Skeletal muscle tissue (tissue), 4 donors: Measurements from ENCODE around the gene GLIS1. TPM values are rescaled to one million over a fixed set of nuclear protein-coding genes. Genes with fewer than 3 reads are reported as not detected.
"Not testable (repeated sequence)": the region's sequence is repeated elsewhere in the genome, so short reads cannot be mapped to it uniquely, and the experiment has no call there.

Experiments
- H3K27ac ChIP-seq: one replicate; pipeline ENCODE4 v1.7.0; 2013; ENCODE audit warnings: mild to moderate bottlenecking, low read depth, low read length, inconsistent platforms
- H3K27me3 ChIP-seq, 3 donors: one replicate each; pipeline ENCODE4 v1.7.0; 2013; ENCODE audit warnings: low read length in 3 of 3; ENCODE audit not compliant: control insufficient read depth in 3 of 3, insufficient read depth in 3 of 3
- H3K36me3 ChIP-seq, 3 donors: one replicate each; pipeline ENCODE4 v1.7.0; 2013; ENCODE audit warnings: low read length in 3 of 3; ENCODE audit not compliant: control insufficient read depth in 3 of 3, insufficient read depth in 3 of 3
- H3K4me1 ChIP-seq, 3 donors: one replicate each; pipeline ENCODE4 v1.7.0; 2013; ENCODE audit warnings: low read length in 3 of 3, mild to moderate bottlenecking in 3 of 3; ENCODE audit not compliant: control insufficient read depth in 3 of 3, insufficient read depth in 3 of 3
- H3K4me3 ChIP-seq, 3 donors: one replicate each; pipeline ENCODE4 v1.7.0; 2013; ENCODE audit warnings: low read length in 3 of 3
- H3K9ac ChIP-seq, 3 donors: one replicate each; pipeline ENCODE4 v1.7.0; 2013; ENCODE audit warnings: low read length in 3 of 3, mild to moderate bottlenecking in 3 of 3, moderate library complexity in 2 of 3, low read depth in 1 of 3
- H3K9me3 ChIP-seq, 3 donors: one replicate each; pipeline ENCODE4 v1.7.0; 2013; ENCODE audit warnings: low read length in 3 of 3; ENCODE audit not compliant: control insufficient read depth in 3 of 3
- total RNA-seq: library from RNA; depleted of rRNA; stranded (reverse); fragments of >200 nt; gene quantifications from one replicate; pipeline ENCODE4 v1.2.3, GENCODE V29; 2014
- donor health status: Osteomylitis.

The GLIS1 gene
- total RNA-seq, 1 donor from 2014 or later: not detected

DNA sequence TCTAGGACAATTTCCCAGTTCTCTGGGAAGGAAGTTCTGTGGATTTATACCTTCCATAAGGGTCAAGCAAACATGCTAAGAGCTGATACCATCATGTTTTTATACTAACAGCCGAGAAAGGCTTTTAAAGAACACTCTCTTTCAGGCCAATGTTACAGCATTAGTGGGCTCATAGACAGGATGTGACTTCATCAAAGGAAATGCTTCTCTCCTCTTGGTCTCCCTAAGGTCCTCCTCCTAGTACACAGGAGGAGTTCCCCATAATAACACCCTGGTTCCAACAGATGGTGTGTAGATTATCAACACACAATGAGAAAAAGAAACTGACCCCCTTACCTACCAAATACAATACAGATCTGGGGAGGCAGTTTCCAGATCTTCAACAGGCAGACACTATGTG is 26.7 kb upstream of the GLIS1 start:
- Histone ChIP-seq H3K4me3 (no peak overlapping the region), H3K9ac (no peak overlapping the region), H3K9me3 (no peaks in the 10 kb centered on the region), H3K4me1 (peaks cover 0 to 8% (median 0%) of the 10 kb centered on the region in 3 donors), H3K36me3 (peaks cover 0 to 2% (median 0%) of the 10 kb centered on the region in 3 donors), H3K27me3 (no peaks in the 10 kb centered on the region), H3K27ac (no peak overlapping the region)

DNA sequence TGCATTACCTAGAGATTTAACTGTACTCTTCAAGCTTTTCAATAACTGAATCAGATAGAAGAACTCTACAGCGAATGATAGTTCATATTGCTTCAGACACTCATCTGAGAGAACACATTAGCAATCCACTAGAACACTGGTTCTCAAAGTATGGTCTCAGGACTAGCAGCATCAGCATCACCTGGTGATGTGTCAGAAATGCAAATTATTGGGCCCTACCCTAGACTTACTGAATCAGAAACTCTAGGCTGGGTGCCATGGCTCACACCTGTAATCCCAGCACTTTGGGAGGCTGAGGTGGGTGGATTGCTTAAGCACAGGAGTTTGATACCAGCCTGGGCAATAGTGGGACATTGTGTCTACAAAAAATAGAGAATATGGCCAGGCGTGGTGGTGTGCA is 24.9 kb upstream of the GLIS1 start:
- Histone ChIP-seq H3K36me3 (peaks cover 0 to 2% (median 0%) of the 10 kb centered on the region in 3 donors), H3K9me3 (no peaks in the 10 kb centered on the region), H3K27ac (no peak overlapping the region), H3K4me3 (no peak overlapping the region), H3K4me1 (peaks cover 0 to 8% (median 0%) of the 10 kb centered on the region in 3 donors), H3K9ac (no peak overlapping the region), H3K27me3 (no peaks in the 10 kb centered on the region)

DNA sequence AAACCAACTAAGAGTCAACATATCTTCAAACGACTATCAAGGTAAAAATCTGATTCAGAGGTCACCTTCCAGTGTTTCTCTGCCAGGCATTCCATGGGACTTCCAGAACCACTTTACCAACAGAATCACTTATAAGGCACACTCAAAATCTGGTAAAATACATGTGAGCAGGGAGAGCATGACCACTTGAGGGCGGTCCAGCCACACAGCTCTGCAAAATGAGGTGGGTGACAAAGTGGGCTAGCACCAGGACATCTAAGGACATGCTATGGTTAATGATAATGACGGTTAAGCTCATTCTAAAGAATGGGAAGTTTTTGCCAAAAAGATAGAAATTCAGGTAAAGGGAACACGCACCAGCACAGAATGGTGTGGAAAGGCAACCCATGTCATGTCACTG is 24.5 kb upstream of the GLIS1 start:
- Histone ChIP-seq H3K36me3 (peaks cover 0 to 2% (median 0%) of the 10 kb centered on the region in 3 donors), H3K9me3 (no peaks in the 10 kb centered on the region), H3K27ac (no peak overlapping the region), H3K27me3 (no peaks in the 10 kb centered on the region), H3K9ac (no peak overlapping the region), H3K4me1 (peaks cover 0 to 8% (median 0%) of the 10 kb centered on the region in 3 donors), H3K4me3 (no peak overlapping the region)

GRCh38 chr1:53760497-53760896 is 21.5 kb upstream of the GLIS1 start:
- H3K9me3 ChIP-seq, H3K27ac ChIP-seq, H3K4me3 ChIP-seq, H3K36me3 ChIP-seq, H3K4me1 ChIP-seq, H3K27me3 ChIP-seq, H3K9ac ChIP-seq: not testable (repeated sequence)

- no peaks in the 10 kb centered on the region for H3K36me3 ChIP-seq
- no peaks in the 10 kb centered on the region for H3K9me3 ChIP-seq
- no peak overlapping the region for H3K4me3 ChIP-seq
- H3K9ac ChIP-seq: no peak overlapping the region
- no peak overlapping the region for H3K27ac ChIP-seq
- no peaks in the 10 kb centered on the region for H3K4me1 ChIP-seq
- no peaks in the 10 kb centered on the region for H3K27me3 ChIP-seq
Observed at GRCh38 chr1:53755874-53756273, 16.9 kb upstream of the GLIS1 start.

- Histone ChIP-seq H3K36me3 (no peaks in the 10 kb centered on the region), H3K4me3 (no peak overlapping the region), H3K27ac (no peak overlapping the region), H3K9ac (no peak overlapping the region), H3K9me3 (no peaks in the 10 kb centered on the region), H3K27me3 (no peaks in the 10 kb centered on the region), H3K4me1 (no peaks in the 10 kb centered on the region)
Observed at GRCh38 chr1:53754484-53755312, 15.7 kb upstream of the GLIS1 start.

DNA sequence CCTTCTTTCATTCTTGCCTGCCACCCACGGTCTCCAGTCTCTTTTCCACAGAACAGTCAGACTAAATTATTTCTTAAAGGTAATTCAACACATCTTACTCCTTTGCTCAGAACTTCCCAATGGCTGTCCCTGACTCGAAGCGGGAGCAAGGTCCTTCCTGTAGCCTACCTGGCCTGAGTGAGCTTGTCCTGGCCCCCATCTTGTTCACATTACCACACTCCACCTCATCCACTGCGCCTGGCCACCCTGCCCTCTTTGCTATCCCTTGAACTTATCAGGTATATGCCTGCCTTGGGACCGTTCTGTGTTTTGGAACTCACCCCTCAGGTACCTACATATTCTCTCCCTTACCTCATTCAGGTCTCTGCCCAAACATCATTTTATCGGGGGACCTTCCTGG is 13.3 kb upstream of the GLIS1 start:
- Histone ChIP-seq H3K9me3 (no peaks in the 10 kb centered on the region), H3K4me3 (no peak overlapping the region), H3K27me3 (no peaks in the 10 kb centered on the region), H3K9ac (no peak overlapping the region), H3K27ac (no peak overlapping the region), H3K4me1 (no peaks in the 10 kb centered on the region), H3K36me3 (no peaks in the 10 kb centered on the region)

DNA sequence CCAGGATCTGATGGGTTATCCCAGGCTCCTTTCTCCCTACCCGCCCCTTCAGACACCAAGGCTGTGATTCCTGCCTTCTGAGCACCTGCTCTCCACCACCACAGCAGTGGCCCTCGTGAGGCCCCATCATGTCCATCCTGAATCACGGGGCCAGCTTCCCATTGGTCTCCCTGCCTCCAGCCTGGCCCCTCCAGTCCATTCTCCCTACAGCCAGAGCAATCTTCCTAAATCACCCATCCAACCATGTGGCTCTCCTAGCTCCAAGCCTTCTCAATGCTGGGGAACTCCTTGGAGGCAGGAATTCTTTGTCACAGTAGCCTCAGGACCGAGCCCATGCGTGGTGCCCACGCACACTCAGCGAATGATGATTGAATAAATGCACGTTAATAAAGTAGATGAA is 8.9 kb upstream of the GLIS1 start:
- Histone ChIP-seq H3K36me3 (no peaks in the 10 kb centered on the region), H3K4me1 (no peaks in the 10 kb centered on the region), H3K27me3 (peaks cover 4 to 5% (median 5%) of the 10 kb centered on the region in 3 donors), H3K9ac (no peak overlapping the region), H3K4me3 (no peak overlapping the region), H3K27ac (no peak overlapping the region), H3K9me3 (no peaks in the 10 kb centered on the region)

DNA sequence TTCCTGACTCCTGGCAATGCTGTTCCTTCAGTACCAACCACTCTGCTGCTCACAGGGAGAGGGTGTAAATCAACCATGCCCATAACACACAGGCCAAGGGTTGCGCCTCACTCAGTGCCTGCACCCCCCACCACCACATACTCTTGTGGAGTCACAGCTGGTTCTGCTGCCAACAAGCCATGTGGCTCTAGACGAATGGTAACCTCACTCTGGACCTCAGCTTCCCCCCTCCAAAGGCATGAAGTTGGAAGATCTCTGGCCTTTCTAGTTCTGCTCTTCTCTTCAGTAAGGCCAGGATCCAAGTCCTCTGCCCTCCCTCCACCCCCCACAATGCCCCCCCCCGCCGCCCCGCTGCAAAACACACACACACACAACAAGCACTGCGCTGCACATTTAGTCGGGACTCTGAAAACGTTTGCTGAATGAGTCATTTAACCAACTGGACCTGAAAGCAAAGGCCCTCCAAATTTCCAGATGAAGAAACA is 1.7 kb upstream of the GLIS1 start:
- Histone ChIP-seq H3K4me1 (peaks cover 8 to 16% (median 15%) of the 10 kb centered on the region in 3 donors), H3K36me3 (no peaks in the 10 kb centered on the region), H3K27ac (no peak overlapping the region), H3K4me3 (no peak overlapping the region), H3K27me3 (peaks cover 33 to 34% (median 33%) of the 10 kb centered on the region in 3 donors), H3K9me3 (no peaks in the 10 kb centered on the region), H3K9ac (no peak overlapping the region)
